CD4-positive, CD25-positive, alpha-beta regulatory T cell (primary cell): ENCODE measurements around the gene CEP20. TPM values are rescaled to one million over a fixed set of nuclear protein-coding genes. Genes with fewer than 3 reads are reported as not detected.

ENCODE experiments used
- ATAC-seq, 2 donors: fragments of 150-1000 bp; cut with Tn5 transposase; one replicate each; pipeline ENCODE4 v1.10.0; 2021; ENCODE audit warnings: low read depth in 2 of 2, moderate number of reproducible peaks in 2 of 2, moderate library complexity in 1 of 2
- DNase-seq, 3 donors: peaks; one replicate each; pipeline versions ENCODE4 v3.0.0 to v3.0.0-alpha.2; 2012 to 2022; ENCODE audit warnings: mixed read lengths in 1 of 3
- H3K27ac ChIP-seq: one replicate; pipeline ENCODE4 v1.7.0; 2013; ENCODE audit warnings: mild to moderate bottlenecking, low read length; ENCODE audit not compliant: insufficient read depth, poor library complexity, severe bottlenecking
- H3K27me3 ChIP-seq: one replicate; pipeline ENCODE4 v1.7.0; 2013; ENCODE audit warnings: low read length; ENCODE audit not compliant: control insufficient read depth, insufficient read depth
- H3K36me3 ChIP-seq: one replicate; pipeline ENCODE4 v1.7.0; 2013; ENCODE audit warnings: mild to moderate bottlenecking, low read length, moderate library complexity; ENCODE audit not compliant: control insufficient read depth, insufficient read depth
- H3K4me1 ChIP-seq: 2 replicates; pipeline ENCODE4 v1.7.0; 2013; ENCODE audit warnings: mild to moderate bottlenecking, low read length; ENCODE audit not compliant: insufficient read depth, control insufficient read depth, poor library complexity, severe bottlenecking
- H3K4me3 ChIP-seq: one replicate; pipeline ENCODE4 v1.7.0; 2013; ENCODE audit warnings: low read depth, mild to moderate bottlenecking, low read length, moderate library complexity
- H3K9me3 ChIP-seq, 2 experiments: 1 replicate in 1 of 2; 2 replicates in 1 of 2; pipeline ENCODE4 v1.7.0; 2013; ENCODE audit warnings: low read length in 2 of 2, mild to moderate bottlenecking in 1 of 2, moderate library complexity in 1 of 2; ENCODE audit not compliant: control insufficient read depth in 2 of 2
- H3K27ac Mint-ChIP-seq, 3 donors: one replicate each; pipeline ENCODE4 v1.8.0; 2020 to 2022; ENCODE audit warnings: mild to moderate bottlenecking in 3 of 3, mixed read lengths in 3 of 3, moderate library complexity in 2 of 3
- H3K27me3 Mint-ChIP-seq: one replicate; pipeline ENCODE4 v1.8.0; 2022; ENCODE audit warnings: mild to moderate bottlenecking, mixed read lengths
- H3K36me3 Mint-ChIP-seq: one replicate; pipeline ENCODE4 v1.8.0; 2020; ENCODE audit warnings: mixed read lengths
- H3K4me1 Mint-ChIP-seq, 4 donors: one replicate each; pipeline ENCODE4 v1.8.0; 2020 to 2022; ENCODE audit warnings: mixed read lengths in 4 of 4, mild to moderate bottlenecking in 1 of 4
- H3K4me3 Mint-ChIP-seq, 4 donors: one replicate each; pipeline ENCODE4 v1.8.0; 2020 to 2022; ENCODE audit warnings: mild to moderate bottlenecking in 4 of 4, mixed read lengths in 4 of 4, moderate library complexity in 3 of 4
- H3K9me3 Mint-ChIP-seq, 7 donors: one replicate each; pipeline ENCODE4 v1.8.0; 2020 to 2022; ENCODE audit warnings: mixed read lengths in 7 of 7, mild to moderate bottlenecking in 3 of 7, moderate library complexity in 2 of 7
- polyA plus RNA-seq, 4 donors: library from polyadenylated mRNA; unstranded; fragments of 300-500 nt; fragmentation: Illumina TruSeq; gene quantifications; one replicate each; pipeline ENCODE4 v1.2.3, GENCODE V29; 2021
- total RNA-seq: library from RNA; stranded (reverse); gene quantifications from one replicate; pipeline ENCODE4 v1.2.3, GENCODE V29; 2022

The CEP20 gene
- total and polyA plus RNA-seq, 5 donors from 2014 or later: 14.8 to 33.5 (median 31.3) TPM

DNA sequence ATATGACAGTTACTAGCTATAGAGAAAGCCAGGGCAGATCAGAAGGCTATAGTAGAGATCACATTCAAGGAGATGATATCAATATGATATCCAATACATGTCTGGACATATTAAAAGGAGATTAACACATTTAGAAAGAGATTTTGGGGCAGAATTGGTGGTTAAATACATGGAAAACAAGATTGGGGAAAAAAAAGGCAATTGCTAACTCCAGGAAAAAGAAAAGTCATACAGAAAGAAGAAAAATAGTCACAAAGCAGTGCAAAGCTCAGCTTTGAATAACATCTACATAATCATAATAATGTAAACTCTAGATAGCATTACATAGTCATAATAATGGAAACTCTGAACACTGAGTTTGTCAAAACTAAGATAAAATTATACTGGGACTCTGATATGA lies 72.2 kb downstream of the CEP20 start:
- H3K27ac Mint-ChIP-seq: no peak overlapping the region
- H3K36me3 ChIP-seq: no peaks in the 10 kb centered on the region

More for the DNA sequence above, 72.2 kb downstream of the CEP20 start:
- H3K4me3 ChIP-seq: no peak overlapping the region
- H3K4me1 ChIP-seq: no peaks in the 10 kb centered on the region
- Mint-ChIP-seq H3K27me3 (peaks cover 32% of the 10 kb centered on the region), H3K4me1 (no peaks in the 10 kb centered on the region), H3K4me3 (no peak overlapping the region), H3K36me3 (no peaks in the 10 kb centered on the region), H3K9me3 (peaks cover 0 to 18% (median 6%) of the 10 kb centered on the region in 7 donors)
- H3K27me3 ChIP-seq: no peaks in the 10 kb centered on the region
- H3K27ac ChIP-seq: no peak overlapping the region
- ATAC-seq: no peak
- no peak for DNase-seq
- H3K9me3 ChIP-seq: peaks cover 14 to 19% of the 10 kb centered on the region in 2 experiments

Other genes with a start within 250 kb of the CEP20 start
- gene MARF1, start 245.4 kb downstream of the CEP20 start, total RNA-seq: 208 TPM
- 10 to 100 TPM; 13.7 to 21.6 (median 17.0) TPM for gene MARF1, start 245.4 kb downstream of the CEP20 start, polyA plus RNA-seq
- gene NDE1, start 238.4 kb downstream of the CEP20 start, total RNA-seq: 146 TPM
- gene NDE1, start 238.4 kb downstream of the CEP20 start, polyA plus RNA-seq: 10 to 100 TPM; 32.5 to 44.6 (median 42.5) TPM
- gene MYH11, start 31.6 kb downstream of the CEP20 start, total RNA-seq: not detected
- gene MYH11, start 31.6 kb downstream of the CEP20 start, polyA plus RNA-seq: under 1 TPM; 0.15 to 0.67 (median 0.43) TPM
- 103 TPM for gene ABCC1, start 61.0 kb upstream of the CEP20 start, total RNA-seq
- gene ABCC1, start 61.0 kb upstream of the CEP20 start, polyA plus RNA-seq: 1 to 10 TPM; 6.9 to 8.9 (median 8.3) TPM